ENCODE results near the gene AMFR. TPM values are rescaled to one million over a fixed set of nuclear protein-coding genes. Genes with fewer than 3 reads are reported as not detected.

The AMFR gene
- total and polyA plus RNA-seq, 4 donors = 43.3 to 309 (median 98.4) TPM

- H3K9me3 ChIP-seq (ENCODE audit: control insufficient read depth in 4 of 4, low read length in 3 of 4) = no peaks in the 10 kb centered on the region
- H3K9ac ChIP-seq (ENCODE audit: low read depth in 1 of 2, low read length in 2 of 2) = no peak overlapping the region
- TF ChIP-seq, protein P1, sequence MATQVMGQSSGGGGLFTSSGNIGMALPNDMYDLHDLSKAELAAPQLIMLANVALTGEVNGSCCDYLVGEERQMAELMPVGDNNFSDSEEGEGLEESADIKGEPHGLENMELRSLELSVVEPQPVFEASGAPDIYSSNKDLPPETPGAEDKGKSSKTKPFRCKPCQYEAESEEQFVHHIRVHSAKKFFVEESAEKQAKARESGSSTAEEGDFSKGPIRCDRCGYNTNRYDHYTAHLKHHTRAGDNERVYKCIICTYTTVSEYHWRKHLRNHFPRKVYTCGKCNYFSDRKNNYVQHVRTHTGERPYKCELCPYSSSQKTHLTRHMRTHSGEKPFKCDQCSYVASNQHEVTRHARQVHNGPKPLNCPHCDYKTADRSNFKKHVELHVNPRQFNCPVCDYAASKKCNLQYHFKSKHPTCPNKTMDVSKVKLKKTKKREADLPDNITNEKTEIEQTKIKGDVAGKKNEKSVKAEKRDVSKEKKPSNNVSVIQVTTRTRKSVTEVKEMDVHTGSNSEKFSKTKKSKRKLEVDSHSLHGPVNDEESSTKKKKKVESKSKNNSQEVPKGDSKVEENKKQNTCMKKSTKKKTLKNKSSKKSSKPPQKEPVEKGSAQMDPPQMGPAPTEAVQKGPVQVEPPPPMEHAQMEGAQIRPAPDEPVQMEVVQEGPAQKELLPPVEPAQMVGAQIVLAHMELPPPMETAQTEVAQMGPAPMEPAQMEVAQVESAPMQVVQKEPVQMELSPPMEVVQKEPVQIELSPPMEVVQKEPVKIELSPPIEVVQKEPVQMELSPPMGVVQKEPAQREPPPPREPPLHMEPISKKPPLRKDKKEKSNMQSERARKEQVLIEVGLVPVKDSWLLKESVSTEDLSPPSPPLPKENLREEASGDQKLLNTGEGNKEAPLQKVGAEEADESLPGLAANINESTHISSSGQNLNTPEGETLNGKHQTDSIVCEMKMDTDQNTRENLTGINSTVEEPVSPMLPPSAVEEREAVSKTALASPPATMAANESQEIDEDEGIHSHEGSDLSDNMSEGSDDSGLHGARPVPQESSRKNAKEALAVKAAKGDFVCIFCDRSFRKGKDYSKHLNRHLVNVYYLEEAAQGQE (IDR thresholded peaks at IDR 0.05) = no peak
- TF ChIP-seq HNF4G (IDR thresholded peaks at IDR 0.05) (no peak), RAD21 (IDR thresholded peaks at IDR 0.05) (no peak), YY1 (IDR thresholded peaks at IDR 0.05) (no peak), EGR1 (IDR thresholded peaks at IDR 0.05; ENCODE audit: low read depth in 2 of 2) (no peak), FOXA1 (IDR thresholded peaks at IDR 0.05) (no peak), ATF3 (IDR thresholded peaks at IDR 0.05) (no peak), SP1 (IDR thresholded peaks at IDR 0.05) (no peak), NR2F2 (IDR thresholded peaks at IDR 0.05) (no peak), JUND (IDR thresholded peaks at IDR 0.05) (no peak), RXRA (IDR thresholded peaks at IDR 0.05) (no peak)
- TF ChIP-seq, protein P2, sequence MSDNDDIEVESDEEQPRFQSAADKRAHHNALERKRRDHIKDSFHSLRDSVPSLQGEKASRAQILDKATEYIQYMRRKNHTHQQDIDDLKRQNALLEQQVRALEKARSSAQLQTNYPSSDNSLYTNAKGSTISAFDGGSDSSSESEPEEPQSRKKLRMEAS (IDR thresholded peaks at IDR 0.05) = no peak
- no peak overlapping the region for H3K27ac ChIP-seq (ENCODE audit: low read depth in 1 of 2, low read length in 2 of 2)
- DNase-seq (ENCODE audit: low spot score) = no peak
- H3K27me3 ChIP-seq (ENCODE audit: control insufficient read depth in 4 of 4, insufficient read depth in 4 of 4, low read length in 3 of 4) = no peaks in the 10 kb centered on the region
- H3K4me3 ChIP-seq (ENCODE audit: low read depth in 1 of 3, low read length in 3 of 3) = no peak overlapping the region
- WGBS = 83% methylated on average over 8 of the region's 8 CpGs
- H3K4me1 ChIP-seq (ENCODE audit: control insufficient read depth in 4 of 4, insufficient read depth in 4 of 4, low read length in 3 of 4) = peaks cover 7 to 51% (median 41%) of the 10 kb centered on the region in 4 donors
- peaks cover 0 to 9% (median 3%) of the 10 kb centered on the region in 4 donors for H3K36me3 ChIP-seq (ENCODE audit: control insufficient read depth in 4 of 4, insufficient read depth in 3 of 4, low read depth in 1 of 4, low read length in 3 of 4)
These were observed 78.2 kb downstream of the AMFR start for GRCh38 chr16:56347166-56347565.

- no peak for TF ChIP-seq SP1 (IDR thresholded peaks at IDR 0.05)
- no peak for TF ChIP-seq NR2F2 (IDR thresholded peaks at IDR 0.05)
- TF ChIP-seq, protein P2 (IDR thresholded peaks at IDR 0.05) = no peak
- TF ChIP-seq HNF4A (conservative IDR thresholded peaks at IDR 0.05) = no peak
- TF ChIP-seq, protein P1 (IDR thresholded peaks at IDR 0.05) = no peak
- no peak for TF ChIP-seq CTCF (IDR thresholded peaks at IDR 0.05; ENCODE audit: low read depth, low read length, missing input control)
- no peak for TF ChIP-seq TAF1 (conservative IDR thresholded peaks at IDR 0.05)
- TF ChIP-seq ZBTB33 (IDR thresholded peaks at IDR 0.05) = no peak
- TF ChIP-seq EGR1 (IDR thresholded peaks at IDR 0.05; ENCODE audit: low read depth in 2 of 2) = no peak
- no peak for TF ChIP-seq FOXA2 (IDR thresholded peaks at IDR 0.05)
- TF ChIP-seq JUND (IDR thresholded peaks at IDR 0.05) = no peak
- no peak for TF ChIP-seq RAD21 (IDR thresholded peaks at IDR 0.05)
- no peak for TF ChIP-seq RXRA (IDR thresholded peaks at IDR 0.05)
- no peak for TF ChIP-seq HNF4G (IDR thresholded peaks at IDR 0.05)
- TF ChIP-seq FOXA1 (IDR thresholded peaks at IDR 0.05) = no peak
- TF ChIP-seq ATF3 (IDR thresholded peaks at IDR 0.05) = no peak
- TF ChIP-seq YY1 (IDR thresholded peaks at IDR 0.05) = no peak
- TF ChIP-seq GABPA (IDR thresholded peaks at IDR 0.05 in 1 of 2, conservative IDR thresholded peaks at IDR 0.05 in 1 of 2) = no peak
- H3K27ac ChIP-seq (ENCODE audit: low read depth in 1 of 2, low read length in 2 of 2) = peak overlapping the region; percentile 54 to 79
- H3K36me3 ChIP-seq (ENCODE audit: control insufficient read depth in 4 of 4, insufficient read depth in 3 of 4, low read depth in 1 of 4, low read length in 3 of 4) = peaks cover 0 to 16% (median 6%) of the 10 kb centered on the region in 4 donors
- WGBS = 97% methylated on average over 15 of the region's 15 CpGs
- H3K4me3 ChIP-seq (ENCODE audit: low read depth in 1 of 3, low read length in 3 of 3) = no peak overlapping the region
- no peak overlapping the region for H3K9ac ChIP-seq (ENCODE audit: low read depth in 1 of 2, low read length in 2 of 2)
- no peaks in the 10 kb centered on the region for H3K9me3 ChIP-seq (ENCODE audit: control insufficient read depth in 4 of 4, low read length in 3 of 4)
- no peaks in the 10 kb centered on the region for H3K27me3 ChIP-seq (ENCODE audit: control insufficient read depth in 4 of 4, insufficient read depth in 4 of 4, low read length in 3 of 4)
- no peak for DNase-seq (ENCODE audit: low spot score)
- peaks cover 7 to 51% (median 41%) of the 10 kb centered on the region in 4 donors for H3K4me1 ChIP-seq (ENCODE audit: control insufficient read depth in 4 of 4, insufficient read depth in 4 of 4, low read length in 3 of 4)
These were observed 79.0 kb downstream of the AMFR start for GRCh38 chr16:56346131-56346890.

Measured in liver (tissue), 9 donors.